ENCODE measurements around the gene TMEM98. TPM values are rescaled to one million over a fixed set of nuclear protein-coding genes. Genes with fewer than 3 reads are reported as not detected.

Gene TMEM98
- total and polyA plus RNA-seq, 2 donors from 2014 or later, result 44.0 to 57.1 TPM

- FAIRE-seq (no peak), DNase-seq (no peak)
- TF ChIP-seq CTCF (IDR thresholded peaks at IDR 0.05; ENCODE audit: borderline replicate concordance, extremely low read depth, insufficient read depth), result no peak
- intact Hi-C loops (cut with DNase I), result loop anchor here (10.0 kb wide), 1 partner anchor 94 kb away; no protein-coding TSS in a partner anchor
- no peak overlapping the region for H3K4me3 ChIP-seq (ENCODE audit: low read length in 3 of 3)
- H3K36me3 ChIP-seq (ENCODE audit: control insufficient read depth in 2 of 3, insufficient read depth in 3 of 3, low read length in 3 of 3), result no peaks in the 10 kb centered on the region
- no peak overlapping the region for H3K27ac ChIP-seq (ENCODE audit: low read depth in 2 of 2, low read length in 2 of 2)
- no peaks in the 10 kb centered on the region for H3K27me3 ChIP-seq (ENCODE audit: control insufficient read depth, insufficient read depth, low read length)
- H3K9me3 ChIP-seq (ENCODE audit: control insufficient read depth in 2 of 3, insufficient read depth in 1 of 3, low read length in 3 of 3), result no peaks in the 10 kb centered on the region
- H3K9ac ChIP-seq (ENCODE audit: low read length in 3 of 3), result no peak overlapping the region
- no peaks in the 10 kb centered on the region for H3K4me1 ChIP-seq (ENCODE audit: control insufficient read depth in 2 of 3, insufficient read depth in 2 of 3, low read depth in 1 of 3, low read length in 3 of 3)
These were observed 48.8 kb upstream of the TMEM98 start for GRCh38 chr17:32879134-32879533.

DNA sequence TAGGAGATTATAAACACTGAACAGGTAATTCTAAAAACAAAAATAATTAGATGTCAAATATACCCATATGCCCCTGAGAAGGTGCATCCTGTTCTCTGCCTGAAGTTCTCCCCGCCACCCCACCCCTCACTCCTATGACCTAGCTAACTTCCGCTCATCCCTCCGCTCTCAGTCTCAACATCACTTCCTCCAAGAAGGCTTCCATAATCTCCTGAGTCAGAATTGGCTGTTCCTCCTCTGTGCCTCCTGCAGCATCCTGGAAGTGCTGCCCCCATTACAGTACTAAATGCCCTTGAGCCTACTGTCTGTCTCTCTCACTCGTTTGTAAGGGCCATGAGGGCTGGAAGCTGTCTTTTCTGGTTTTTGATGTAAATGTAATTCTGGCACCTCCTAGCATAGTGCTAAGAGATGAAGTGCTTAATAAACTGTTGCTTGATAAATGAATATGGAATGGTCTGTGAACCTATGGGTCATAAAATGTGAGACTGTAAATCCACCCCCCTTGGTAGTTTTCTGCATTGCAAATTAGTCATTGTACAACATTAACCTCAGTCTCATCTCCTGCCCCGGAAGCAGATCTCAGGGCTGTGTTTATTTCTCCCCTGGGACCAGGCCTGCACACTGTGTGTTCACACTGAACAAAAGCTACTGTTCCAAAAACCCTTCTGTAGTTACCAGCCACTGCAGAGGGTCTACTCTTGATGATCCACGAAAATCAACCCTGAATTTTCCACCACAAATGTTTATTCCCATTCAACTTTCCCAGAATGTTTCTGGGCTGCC is 47.1 kb upstream of the TMEM98 start:
- Histone ChIP-seq H3K36me3 (ENCODE audit: control insufficient read depth in 2 of 3, insufficient read depth in 3 of 3, low read length in 3 of 3) (no peaks in the 10 kb centered on the region), H3K9me3 (ENCODE audit: control insufficient read depth in 2 of 3, insufficient read depth in 1 of 3, low read length in 3 of 3) (no peaks in the 10 kb centered on the region), H3K4me3 (ENCODE audit: low read length in 3 of 3) (no peak overlapping the region), H3K9ac (ENCODE audit: low read length in 3 of 3) (no peak overlapping the region), H3K27ac (ENCODE audit: low read depth in 2 of 2, low read length in 2 of 2) (no peak overlapping the region), H3K4me1 (ENCODE audit: control insufficient read depth in 2 of 3, insufficient read depth in 2 of 3, low read depth in 1 of 3, low read length in 3 of 3) (no peaks in the 10 kb centered on the region), H3K27me3 (ENCODE audit: control insufficient read depth, insufficient read depth, low read length) (no peaks in the 10 kb centered on the region)
- FAIRE-seq (no peak), DNase-seq (no peak)
- intact Hi-C loops (cut with DNase I), result no loop called here
- no peak for TF ChIP-seq CTCF (IDR thresholded peaks at IDR 0.05; ENCODE audit: borderline replicate concordance, extremely low read depth, insufficient read depth)

- no peaks in the 10 kb centered on the region for H3K27me3 ChIP-seq (ENCODE audit: control insufficient read depth, insufficient read depth, low read length)
- no peak for TF ChIP-seq CTCF (IDR thresholded peaks at IDR 0.05; ENCODE audit: borderline replicate concordance, extremely low read depth, insufficient read depth)
- no peaks in the 10 kb centered on the region for H3K9me3 ChIP-seq (ENCODE audit: control insufficient read depth in 2 of 3, insufficient read depth in 1 of 3, low read length in 3 of 3)
- no peak overlapping the region for H3K27ac ChIP-seq (ENCODE audit: low read depth in 2 of 2, low read length in 2 of 2)
- H3K9ac ChIP-seq (ENCODE audit: low read length in 3 of 3), result no peak overlapping the region
- intact Hi-C loops (cut with DNase I), result no loop called here
- no peaks in the 10 kb centered on the region for H3K4me1 ChIP-seq (ENCODE audit: control insufficient read depth in 2 of 3, insufficient read depth in 2 of 3, low read depth in 1 of 3, low read length in 3 of 3)
- H3K4me3 ChIP-seq (ENCODE audit: low read length in 3 of 3), result no peak overlapping the region
- no peak for DNase-seq
- FAIRE-seq, result no peak
- H3K36me3 ChIP-seq (ENCODE audit: control insufficient read depth in 2 of 3, insufficient read depth in 3 of 3, low read length in 3 of 3), result no peaks in the 10 kb centered on the region
These were observed 45.9 kb upstream of the TMEM98 start for GRCh38 chr17:32882029-32882428.
